Keratinocyte (primary cell): ENCODE data around the gene ANKRD42. TPM values are rescaled to one million over a fixed set of nuclear protein-coding genes. Genes with fewer than 3 reads are reported as not detected.

Experiments used
- DNase-seq: peaks from one replicate; pipeline ENCODE4 v3.0.0-alpha.2; 2011; ENCODE audit warnings: low read depth, missing footprints, low spot score
- FAIRE-seq: peaks from 2 replicates; lab custom pipeline; 2011; peaks lifted over from hg19 to GRCh38; lab: Jason Lieb, UNC
- H2AFZ ChIP-seq: 2 replicates; pipeline ENCODE4 v1.6.0; 2012; ENCODE audit warnings: low read length, control low read depth, inconsistent platforms; ENCODE audit not compliant: control insufficient read depth
- H3K27ac ChIP-seq: 2 replicates; pipeline ENCODE4 v1.5.1; 2011; ENCODE audit warnings: low read length; ENCODE audit not compliant: control insufficient read depth, insufficient read depth
- H3K27me3 ChIP-seq: 3 replicates; pipeline ENCODE4 v1.6.0; 2011; ENCODE audit warnings: low read length; ENCODE audit not compliant: control insufficient read depth, insufficient read depth; ENCODE audit errors: extremely low read depth
- H3K36me3 ChIP-seq, 2 experiments: 2 replicates in 1 of 2; 3 replicates in 1 of 2; pipeline ENCODE4 v1.5.1; 2011; ENCODE audit warnings: low read length in 2 of 2, mild to moderate bottlenecking in 1 of 2; ENCODE audit not compliant: control insufficient read depth in 2 of 2, insufficient read depth in 2 of 2; ENCODE audit errors: extremely low read depth in 1 of 2
- H3K4me1 ChIP-seq: 3 replicates; pipeline ENCODE4 v1.5.1; 2011; ENCODE audit warnings: low read length; ENCODE audit not compliant: control insufficient read depth, insufficient read depth; ENCODE audit errors: extremely low read depth
- H3K4me2 ChIP-seq: 3 replicates; pipeline ENCODE4 v1.6.0; 2011; ENCODE audit warnings: low read depth, low read length; ENCODE audit not compliant: control insufficient read depth, insufficient read depth; ENCODE audit errors: extremely low read depth
- H3K4me3 ChIP-seq, 3 experiments: fragments of 200-600 bp in 1 of 3; sonication (generic) in 1 of 3; 2 replicates in 2 of 3; 3 replicates in 1 of 3; pipeline ENCODE4 v1.5.1; 2011 to 2016; ENCODE audit warnings: low read length in 3 of 3, mild to moderate bottlenecking in 3 of 3, control low read depth in 2 of 3, inconsistent platforms in 1 of 3, low read depth in 1 of 3, mixed read lengths in 1 of 3, mixed run types in 1 of 3, moderate library complexity in 1 of 3; ENCODE audit not compliant: control insufficient read depth in 2 of 3, insufficient read depth in 2 of 3; ENCODE audit errors: extremely low read depth in 1 of 3
- H3K79me2 ChIP-seq: 2 replicates; pipeline ENCODE4 v1.6.0; 2012; ENCODE audit warnings: low read length; ENCODE audit not compliant: control insufficient read depth, insufficient read depth
- H3K9ac ChIP-seq: 3 replicates; pipeline ENCODE4 v1.6.0; 2011; ENCODE audit warnings: low read length; ENCODE audit not compliant: control insufficient read depth, insufficient read depth; ENCODE audit errors: extremely low read depth
- H3K9me1 ChIP-seq: 3 replicates; pipeline ENCODE4 v1.6.0; 2011; ENCODE audit warnings: low read length; ENCODE audit not compliant: control insufficient read depth, insufficient read depth; ENCODE audit errors: extremely low read depth
- H3K9me3 ChIP-seq: 2 replicates; pipeline ENCODE4 v1.5.1; 2012; ENCODE audit warnings: low read depth, low read length; ENCODE audit not compliant: control insufficient read depth
- H4K20me1 ChIP-seq: 3 replicates; pipeline ENCODE4 v1.6.0; 2011; ENCODE audit warnings: low read length; ENCODE audit not compliant: control insufficient read depth, insufficient read depth; ENCODE audit errors: extremely low read depth
- EZH2 ChIP-seq: IDR thresholded peaks from one replicate; pipeline ENCODE4 v1.6.1; 2012; ENCODE audit warnings: inconsistent platforms, mild to moderate bottlenecking, low read length, moderate library complexity
- dilution Hi-C: fragments of 300-500 bp; cut with MboI; formaldehyde crosslinking; loops from one replicate; pipeline ENCODE4 v1.7.0; 2020; ENCODE audit warnings: low sequenced_read_pairs; ENCODE audit not compliant: extremely low pct_ligation_motif_present
- polyA plus RNA-seq, 5 experiments: library from polyadenylated mRNA; depleted of rRNA in 3 of 5; stranded (reverse) in 3 of 5; stranded (forward) in 1 of 5; unstranded in 1 of 5; fragments of >200 nt; gene quantifications; 1 replicate in 1 of 5; 2 replicates in 3 of 5; 3 replicates in 1 of 5; pipeline versions ENCODE4 v1.2.1 to v1.2.3, GENCODE V29; 2011 to 2012; ENCODE audit warnings: missing spikeins in 2 of 5, low read depth in 1 of 5, low replicate concordance in 1 of 5
- TF ChIP-seq, protein P1 (sequence below), 3 experiments: IDR thresholded peaks in 1 of 3; conservative IDR thresholded peaks in 1 of 3; optimal IDR thresholded peaks in 1 of 3; 2 replicates in 2 of 3; 3 replicates in 1 of 3; pipeline versions ENCODE3 to v1.5.1; 2011; ENCODE audit warnings: low read length in 3 of 3, mild to moderate bottlenecking in 3 of 3, moderate library complexity in 2 of 3, control low read depth in 1 of 3, inconsistent platforms in 1 of 3; ENCODE audit not compliant: insufficient read depth in 2 of 3; ENCODE audit errors: extremely low read depth in 1 of 3

The ANKRD42 gene
- polyA plus RNA-seq, 1 donor (not counting 4 experiments of a cell fraction or from before 2014, with no cell fraction given), result 11.0 TPM

GRCh38 chr11:83194281-83195142 is 1.0 kb downstream of the ANKRD42 start:
- no peaks in the 10 kb centered on the region for H3K27me3 ChIP-seq
- H3K79me2 ChIP-seq, result peaks cover 23% of the 10 kb centered on the region
- H3K9me3 ChIP-seq, result no peaks in the 10 kb centered on the region
- H3K36me3 ChIP-seq, result peaks cover 12 to 15% of the 10 kb centered on the region in 2 experiments
- H3K4me3 ChIP-seq, result peak overlapping the region; percentile 84 to 100 (median 90)
- dilution Hi-C loops, result no loop called here
- peak overlapping the region; percentile 96 for H3K27ac ChIP-seq
- H2AFZ ChIP-seq, result peak overlapping the region; percentile 96
- no peak for FAIRE-seq
- no peaks in the 10 kb centered on the region for H4K20me1 ChIP-seq
- TF ChIP-seq EZH2, result no peak
- TF ChIP-seq, protein P1, sequence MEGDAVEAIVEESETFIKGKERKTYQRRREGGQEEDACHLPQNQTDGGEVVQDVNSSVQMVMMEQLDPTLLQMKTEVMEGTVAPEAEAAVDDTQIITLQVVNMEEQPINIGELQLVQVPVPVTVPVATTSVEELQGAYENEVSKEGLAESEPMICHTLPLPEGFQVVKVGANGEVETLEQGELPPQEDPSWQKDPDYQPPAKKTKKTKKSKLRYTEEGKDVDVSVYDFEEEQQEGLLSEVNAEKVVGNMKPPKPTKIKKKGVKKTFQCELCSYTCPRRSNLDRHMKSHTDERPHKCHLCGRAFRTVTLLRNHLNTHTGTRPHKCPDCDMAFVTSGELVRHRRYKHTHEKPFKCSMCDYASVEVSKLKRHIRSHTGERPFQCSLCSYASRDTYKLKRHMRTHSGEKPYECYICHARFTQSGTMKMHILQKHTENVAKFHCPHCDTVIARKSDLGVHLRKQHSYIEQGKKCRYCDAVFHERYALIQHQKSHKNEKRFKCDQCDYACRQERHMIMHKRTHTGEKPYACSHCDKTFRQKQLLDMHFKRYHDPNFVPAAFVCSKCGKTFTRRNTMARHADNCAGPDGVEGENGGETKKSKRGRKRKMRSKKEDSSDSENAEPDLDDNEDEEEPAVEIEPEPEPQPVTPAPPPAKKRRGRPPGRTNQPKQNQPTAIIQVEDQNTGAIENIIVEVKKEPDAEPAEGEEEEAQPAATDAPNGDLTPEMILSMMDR (optimal IDR thresholded peaks at IDR 0.05 in 1 of 3, IDR thresholded peaks at IDR 0.05 in 1 of 3, conservative IDR thresholded peaks at IDR 0.05 in 1 of 3; ENCODE audit: extremely low read depth in 1 of 3, insufficient read depth in 2 of 3, low read length in 3 of 3), result no peak
- H3K9ac ChIP-seq, result peak overlapping the region; percentile 96
- DNase-seq, result no peak
- H3K9me1 ChIP-seq, result no peaks in the 10 kb centered on the region
- peaks cover 17% of the 10 kb centered on the region for H3K4me1 ChIP-seq
- H3K4me2 ChIP-seq, result peak overlapping the region; percentile 78

- Histone ChIP-seq H3K27ac (no peak overlapping the region), H3K27me3 (no peaks in the 10 kb centered on the region), H3K4me2 (peak overlapping the region; percentile 78), H3K36me3 (peaks cover 9 to 15% of the 10 kb centered on the region in 2 experiments), H3K9me3 (no peaks in the 10 kb centered on the region), H3K4me3 (peak overlapping the region; percentile 84 to 100 (median 90)), H3K9me1 (no peaks in the 10 kb centered on the region), H3K4me1 (peaks cover 17% of the 10 kb centered on the region), H3K9ac (no peak overlapping the region), H2AFZ (peak overlapping the region; percentile 51), H4K20me1 (no peaks in the 10 kb centered on the region), H3K79me2 (peaks cover 23% of the 10 kb centered on the region)
- TF ChIP-seq, protein P1 (optimal IDR thresholded peaks at IDR 0.05 in 1 of 3, IDR thresholded peaks at IDR 0.05 in 1 of 3, conservative IDR thresholded peaks at IDR 0.05 in 1 of 3; ENCODE audit: extremely low read depth in 1 of 3, insufficient read depth in 2 of 3, low read length in 3 of 3), result no peak
- no peak for TF ChIP-seq EZH2
- dilution Hi-C loops, result no loop called here
- DNase-seq (no peak), FAIRE-seq (no peak)
Measured at GRCh38 chr11:83195143-83195466, 1.6 kb downstream of the ANKRD42 start.
